K562 (cell line): ENCODE data around the gene STT3B. TPM values are rescaled to one million over a fixed set of nuclear protein-coding genes. Genes with fewer than 3 reads are reported as not detected.

ENCODE experiments used
- ATF2 ChIP-seq: sonication (generic); formaldehyde crosslinking; IDR thresholded peaks from 2 replicates; pipeline ENCODE4 v1.8.1; 2022; ENCODE audit warnings: missing genetic modification reagents
- ELK3 ChIP-seq: fragments of 450-650 bp; formaldehyde crosslinking; IDR thresholded peaks from 2 replicates; pipeline ENCODE4 v1.4.0; 2020; ENCODE audit warnings: mild to moderate bottlenecking
- IRF9 ChIP-seq: fragments of 450-650 bp; IDR thresholded peaks from 2 replicates; pipeline ENCODE4 v1.6.1; 2016; ENCODE audit warnings: missing biosample characterization, missing genetic modification characterization
- KDM5B ChIP-seq: fragments of 200-600 bp; sonication (generic); IDR thresholded peaks from 2 replicates; pipeline ENCODE4 v1.6.1; 2012; ENCODE audit warnings: low read depth, mild to moderate bottlenecking, moderate library complexity, low read length, control low read depth, inconsistent platforms; ENCODE audit not compliant: insufficient replicate concordance
- SNAPC5 ChIP-seq: fragments of 250-450 bp; sonication (Bioruptor Pico); IDR thresholded peaks from 2 replicates; pipeline ENCODE4 v1.8.0; 2021; ENCODE audit warnings: moderate library complexity, mild to moderate bottlenecking, inconsistent platforms
- SRSF7 ChIP-seq: fragments of 200-400 bp; formaldehyde crosslinking; optimal IDR thresholded peaks from 2 replicates; pipeline ENCODE3; 2017; ENCODE audit warnings: mild to moderate bottlenecking, low read depth, low read length
- SRSF9 ChIP-seq: fragments of 200-400 bp; formaldehyde crosslinking; IDR thresholded peaks from 2 replicates; pipeline ENCODE4 v1.6.1; 2017; ENCODE audit warnings: low read depth, low read length, borderline replicate concordance
- ZNF24 ChIP-seq: fragments of 450-650 bp; IDR thresholded peaks from 2 replicates; pipeline ENCODE4 v1.6.1; 2016
- polyA plus RNA-seq, 8 experiments: library from polyadenylated mRNA; depleted of rRNA in 4 of 8; stranded (reverse) in 5 of 8; unstranded in 3 of 8; fragments of >200 nt; fragmentation: Nextera tagmentation in 2 of 8; fragmentation: Illumina TruSeq in 1 of 8; extraction: Ambion mirVana in 2 of 8; extraction: Trizol in 1 of 8; gene quantifications; 2 replicates each; pipeline versions ENCODE4 v1.2.1 to v1.2.3, GENCODE V29; 2011 to 2014; ENCODE audit warnings: inconsistent platforms in 1 of 8, missing spikeins in 1 of 8
- total RNA-seq, 7 experiments: library from RNA; depleted of rRNA in 6 of 7; stranded (reverse); fragments of >200 nt in 6 of 7; fragmentation: Illumina TruSeq in 2 of 7; extraction: Trizol in 2 of 7; gene quantifications; 2 replicates each; pipeline versions ENCODE4 v1.2.1 to v1.2.3, GENCODE V29; 2011 to 2021; ENCODE audit warnings: low replicate concordance in 1 of 7
- TF ChIP-seq, protein P1 (sequence below): fragments of 450-650 bp; IDR thresholded peaks from 2 replicates; pipeline ENCODE4 v1.6.1; 2017; ENCODE audit warnings: antibody characterized with exemption, mild to moderate bottlenecking
- TF ChIP-seq, protein P2 (sequence below): fragments of 450-650 bp; IDR thresholded peaks from 2 replicates; pipeline ENCODE4 v1.6.1; 2016; ENCODE audit warnings: borderline replicate concordance
- TF ChIP-seq, protein P3 (sequence below): IDR thresholded peaks from 2 replicates; pipeline ENCODE4 v1.6.1; 2016; ENCODE audit warnings: missing genetic modification characterization, missing compliant biosample characterization
- TF ChIP-seq, protein P4 (sequence below), 2 experiments: fragments of 450-650 bp; IDR thresholded peaks; 2 replicates each; pipeline ENCODE4 v1.6.1; 2016

STT3B gene
- total and polyA plus RNA-seq, 9 of the 15 experiments (the other 6 are each of a cell fraction or from before 2014, with no cell fraction given), result 22.4 to 147 (median 100) TPM

- TF ChIP-seq, protein P1, sequence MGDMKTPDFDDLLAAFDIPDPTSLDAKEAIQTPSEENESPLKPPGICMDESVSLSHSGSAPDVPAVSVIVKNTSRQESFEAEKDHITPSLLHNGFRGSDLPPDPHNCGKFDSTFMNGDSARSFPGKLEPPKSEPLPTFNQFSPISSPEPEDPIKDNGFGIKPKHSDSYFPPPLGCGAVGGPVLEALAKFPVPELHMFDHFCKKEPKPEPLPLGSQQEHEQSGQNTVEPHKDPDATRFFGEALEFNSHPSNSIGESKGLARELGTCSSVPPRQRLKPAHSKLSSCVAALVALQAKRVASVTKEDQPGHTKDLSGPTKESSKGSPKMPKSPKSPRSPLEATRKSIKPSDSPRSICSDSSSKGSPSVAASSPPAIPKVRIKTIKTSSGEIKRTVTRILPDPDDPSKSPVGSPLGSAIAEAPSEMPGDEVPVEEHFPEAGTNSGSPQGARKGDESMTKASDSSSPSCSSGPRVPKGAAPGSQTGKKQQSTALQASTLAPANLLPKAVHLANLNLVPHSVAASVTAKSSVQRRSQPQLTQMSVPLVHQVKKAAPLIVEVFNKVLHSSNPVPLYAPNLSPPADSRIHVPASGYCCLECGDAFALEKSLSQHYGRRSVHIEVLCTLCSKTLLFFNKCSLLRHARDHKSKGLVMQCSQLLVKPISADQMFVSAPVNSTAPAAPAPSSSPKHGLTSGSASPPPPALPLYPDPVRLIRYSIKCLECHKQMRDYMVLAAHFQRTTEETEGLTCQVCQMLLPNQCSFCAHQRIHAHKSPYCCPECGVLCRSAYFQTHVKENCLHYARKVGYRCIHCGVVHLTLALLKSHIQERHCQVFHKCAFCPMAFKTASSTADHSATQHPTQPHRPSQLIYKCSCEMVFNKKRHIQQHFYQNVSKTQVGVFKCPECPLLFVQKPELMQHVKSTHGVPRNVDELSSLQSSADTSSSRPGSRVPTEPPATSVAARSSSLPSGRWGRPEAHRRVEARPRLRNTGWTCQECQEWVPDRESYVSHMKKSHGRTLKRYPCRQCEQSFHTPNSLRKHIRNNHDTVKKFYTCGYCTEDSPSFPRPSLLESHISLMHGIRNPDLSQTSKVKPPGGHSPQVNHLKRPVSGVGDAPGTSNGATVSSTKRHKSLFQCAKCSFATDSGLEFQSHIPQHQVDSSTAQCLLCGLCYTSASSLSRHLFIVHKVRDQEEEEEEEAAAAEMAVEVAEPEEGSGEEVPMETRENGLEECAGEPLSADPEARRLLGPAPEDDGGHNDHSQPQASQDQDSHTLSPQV, result no peak; the same call in 1 of the 2 replicates
- TF ChIP-seq ZNF24, result 0 out of 2 replicates have a peak, but pooled peaks have one; percentile 20
- TF ChIP-seq, protein P2, sequence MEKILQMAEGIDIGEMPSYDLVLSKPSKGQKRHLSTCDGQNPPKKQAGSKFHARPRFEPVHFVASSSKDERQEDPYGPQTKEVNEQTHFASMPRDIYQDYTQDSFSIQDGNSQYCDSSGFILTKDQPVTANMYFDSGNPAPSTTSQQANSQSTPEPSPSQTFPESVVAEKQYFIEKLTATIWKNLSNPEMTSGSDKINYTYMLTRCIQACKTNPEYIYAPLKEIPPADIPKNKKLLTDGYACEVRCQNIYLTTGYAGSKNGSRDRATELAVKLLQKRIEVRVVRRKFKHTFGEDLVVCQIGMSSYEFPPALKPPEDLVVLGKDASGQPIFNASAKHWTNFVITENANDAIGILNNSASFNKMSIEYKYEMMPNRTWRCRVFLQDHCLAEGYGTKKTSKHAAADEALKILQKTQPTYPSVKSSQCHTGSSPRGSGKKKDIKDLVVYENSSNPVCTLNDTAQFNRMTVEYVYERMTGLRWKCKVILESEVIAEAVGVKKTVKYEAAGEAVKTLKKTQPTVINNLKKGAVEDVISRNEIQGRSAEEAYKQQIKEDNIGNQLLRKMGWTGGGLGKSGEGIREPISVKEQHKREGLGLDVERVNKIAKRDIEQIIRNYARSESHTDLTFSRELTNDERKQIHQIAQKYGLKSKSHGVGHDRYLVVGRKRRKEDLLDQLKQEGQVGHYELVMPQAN, result peak; percentile 68; the same call in 1 of the 2 replicates
- TF ChIP-seq, protein P3, sequence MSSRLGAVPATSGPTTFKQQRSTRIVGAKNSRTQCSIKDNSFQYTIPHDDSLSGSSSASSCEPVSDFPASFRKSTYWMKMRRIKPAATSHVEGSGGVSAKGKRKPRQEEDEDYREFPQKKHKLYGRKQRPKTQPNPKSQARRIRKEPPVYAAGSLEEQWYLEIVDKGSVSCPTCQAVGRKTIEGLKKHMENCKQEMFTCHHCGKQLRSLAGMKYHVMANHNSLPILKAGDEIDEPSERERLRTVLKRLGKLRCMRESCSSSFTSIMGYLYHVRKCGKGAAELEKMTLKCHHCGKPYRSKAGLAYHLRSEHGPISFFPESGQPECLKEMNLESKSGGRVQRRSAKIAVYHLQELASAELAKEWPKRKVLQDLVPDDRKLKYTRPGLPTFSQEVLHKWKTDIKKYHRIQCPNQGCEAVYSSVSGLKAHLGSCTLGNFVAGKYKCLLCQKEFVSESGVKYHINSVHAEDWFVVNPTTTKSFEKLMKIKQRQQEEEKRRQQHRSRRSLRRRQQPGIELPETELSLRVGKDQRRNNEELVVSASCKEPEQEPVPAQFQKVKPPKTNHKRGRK (tag), result no peak
- no peak for TF ChIP-seq SNAPC5 (CRISPR knock-in tag)
- TF ChIP-seq KDM5B, result no peak
- TF ChIP-seq, protein P4, sequence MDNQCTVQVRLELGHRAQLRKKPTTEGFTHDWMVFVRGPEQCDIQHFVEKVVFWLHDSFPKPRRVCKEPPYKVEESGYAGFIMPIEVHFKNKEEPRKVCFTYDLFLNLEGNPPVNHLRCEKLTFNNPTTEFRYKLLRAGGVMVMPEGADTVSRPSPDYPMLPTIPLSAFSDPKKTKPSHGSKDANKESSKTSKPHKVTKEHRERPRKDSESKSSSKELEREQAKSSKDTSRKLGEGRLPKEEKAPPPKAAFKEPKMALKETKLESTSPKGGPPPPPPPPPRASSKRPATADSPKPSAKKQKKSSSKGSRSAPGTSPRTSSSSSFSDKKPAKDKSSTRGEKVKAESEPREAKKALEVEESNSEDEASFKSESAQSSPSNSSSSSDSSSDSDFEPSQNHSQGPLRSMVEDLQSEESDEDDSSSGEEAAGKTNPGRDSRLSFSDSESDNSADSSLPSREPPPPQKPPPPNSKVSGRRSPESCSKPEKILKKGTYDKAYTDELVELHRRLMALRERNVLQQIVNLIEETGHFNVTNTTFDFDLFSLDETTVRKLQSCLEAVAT (IDR thresholded peaks at IDR 0.05), result peak; percentile 64 to 75; a peak in 3 of 4 replicates
- TF ChIP-seq SRSF9, result no peak
- no peak for TF ChIP-seq IRF9
- no peak for TF ChIP-seq ATF2 (CRISPR knock-in tag)
- TF ChIP-seq SRSF7, result no peak
- TF ChIP-seq ELK3, result no peak
Measured at GRCh38 chr3:31532587-31533168, at the start of gene STT3B (continued).
